Ovary (tissue), 3 donors: ENCODE measurements around the gene HIPK2.

ENCODE experiments used
- POLR2A ChIP-seq: fragments of 450-650 bp; IDR thresholded peaks from one replicate; pipeline ENCODE4 v1.6.1; 2017; ENCODE audit warnings: antibody characterized with exemption, mild to moderate bottlenecking, moderate library complexity
- TF ChIP-seq, protein P1 (sequence below), 3 donors: fragments of 450-650 bp in 2 of 3; fragments of 200-600 bp in 1 of 3; IDR thresholded peaks; one replicate each; pipeline versions ENCODE4 v1.5.1 to v1.8.0; 2016 to 2022; ENCODE audit warnings: antibody characterized with exemption in 3 of 3, mild to moderate bottlenecking in 1 of 3
- donor health status: DM: no; HTN: no; CAD: no.

DNA sequence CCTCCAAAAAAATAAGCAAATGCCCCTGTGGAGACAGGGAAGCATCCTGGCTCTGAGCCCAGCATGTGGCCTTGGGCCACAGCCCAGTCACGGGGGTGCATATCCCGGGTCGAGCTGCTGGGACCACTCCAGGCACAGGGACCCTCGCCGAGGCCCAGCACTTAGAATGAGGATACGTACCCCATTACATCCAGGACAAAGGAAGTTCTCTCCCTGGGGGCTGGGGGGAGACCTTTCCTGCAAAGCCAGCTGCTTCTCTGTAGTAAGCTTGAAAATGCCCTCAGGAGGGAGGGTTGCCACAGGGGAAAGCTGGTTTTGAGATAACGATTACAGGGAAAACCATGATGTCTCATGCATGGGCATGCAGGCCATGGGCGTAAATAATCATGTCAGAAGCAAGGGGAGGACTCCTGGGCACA, 75.5 kb downstream of the HIPK2 start:
- TF ChIP-seq, protein P1, sequence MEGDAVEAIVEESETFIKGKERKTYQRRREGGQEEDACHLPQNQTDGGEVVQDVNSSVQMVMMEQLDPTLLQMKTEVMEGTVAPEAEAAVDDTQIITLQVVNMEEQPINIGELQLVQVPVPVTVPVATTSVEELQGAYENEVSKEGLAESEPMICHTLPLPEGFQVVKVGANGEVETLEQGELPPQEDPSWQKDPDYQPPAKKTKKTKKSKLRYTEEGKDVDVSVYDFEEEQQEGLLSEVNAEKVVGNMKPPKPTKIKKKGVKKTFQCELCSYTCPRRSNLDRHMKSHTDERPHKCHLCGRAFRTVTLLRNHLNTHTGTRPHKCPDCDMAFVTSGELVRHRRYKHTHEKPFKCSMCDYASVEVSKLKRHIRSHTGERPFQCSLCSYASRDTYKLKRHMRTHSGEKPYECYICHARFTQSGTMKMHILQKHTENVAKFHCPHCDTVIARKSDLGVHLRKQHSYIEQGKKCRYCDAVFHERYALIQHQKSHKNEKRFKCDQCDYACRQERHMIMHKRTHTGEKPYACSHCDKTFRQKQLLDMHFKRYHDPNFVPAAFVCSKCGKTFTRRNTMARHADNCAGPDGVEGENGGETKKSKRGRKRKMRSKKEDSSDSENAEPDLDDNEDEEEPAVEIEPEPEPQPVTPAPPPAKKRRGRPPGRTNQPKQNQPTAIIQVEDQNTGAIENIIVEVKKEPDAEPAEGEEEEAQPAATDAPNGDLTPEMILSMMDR (IDR thresholded peaks at IDR 0.05): no peak
- TF ChIP-seq POLR2A: no peak
